CD14-positive monocyte (primary cell): Measurements from ENCODE around the gene CDIP1. TPM values are rescaled to one million over a fixed set of nuclear protein-coding genes. Genes with fewer than 3 reads are reported as not detected.

Experiments used
- DNase-seq, 3 donors: peaks; one replicate each; pipeline ENCODE4 v3.0.0-alpha.2; 2011 to 2022
- H2AFZ ChIP-seq: 2 replicates; pipeline ENCODE4 v1.6.0; 2012; ENCODE audit warnings: mild to moderate bottlenecking, low read depth, low read length, inconsistent platforms; ENCODE audit not compliant: insufficient read depth, poor library complexity, severe bottlenecking
- H3K27ac ChIP-seq, 2 donors: 1 replicate in 1 of 2; 2 replicates in 1 of 2; pipeline ENCODE4 v1.5.1; 2012 to 2013; ENCODE audit warnings: low read length in 2 of 2, control low read depth in 1 of 2, inconsistent platforms in 1 of 2, low read depth in 1 of 2, mild to moderate bottlenecking in 1 of 2
- H3K27me3 ChIP-seq, 2 donors: one replicate each; pipeline versions ENCODE4 v1.6.0 to v1.6.1; 2011 to 2013; ENCODE audit warnings: low read length in 2 of 2; ENCODE audit not compliant: control insufficient read depth in 2 of 2, insufficient read depth in 2 of 2
- H3K36me3 ChIP-seq, 2 donors: replicated peaks in 1 of 2; 1 replicate in 1 of 2; 2 replicates in 1 of 2; pipeline versions ENCODE4 v1.5.1 to v1.6.1; 2012 to 2013; ENCODE audit warnings: low read length in 2 of 2, control low read depth in 1 of 2, inconsistent platforms in 1 of 2, mild to moderate bottlenecking in 1 of 2; ENCODE audit not compliant: insufficient read depth in 2 of 2, control insufficient read depth in 1 of 2
- H3K4me1 ChIP-seq, 2 donors: 1 replicate in 1 of 2; 2 replicates in 1 of 2; pipeline versions ENCODE4 v1.5.1 to v1.6.1; 2012 to 2013; ENCODE audit warnings: low read length in 2 of 2, control low read depth in 1 of 2, inconsistent platforms in 1 of 2, mild to moderate bottlenecking in 1 of 2, moderate library complexity in 1 of 2; ENCODE audit not compliant: insufficient read depth in 2 of 2, control insufficient read depth in 1 of 2
- H3K4me2 ChIP-seq: replicated peaks from 2 replicates; pipeline ENCODE3; 2012; ENCODE audit warnings: low read length, moderate library complexity, mild to moderate bottlenecking; ENCODE audit not compliant: poor library complexity, severe bottlenecking; ENCODE audit errors: extremely low read depth
- H3K4me3 ChIP-seq, 3 experiments: fragments of 200-600 bp in 1 of 3; sonication (generic) in 1 of 3; replicated peaks in 1 of 3; 1 replicate in 2 of 3; 2 replicates in 1 of 3; pipeline ENCODE4 v1.5.1; 2011 to 2013; ENCODE audit warnings: low read length in 3 of 3, mild to moderate bottlenecking in 3 of 3, control low read depth in 2 of 3, low read depth in 2 of 3, inconsistent platforms in 1 of 3, moderate library complexity in 1 of 3
- H3K79me2 ChIP-seq: 2 replicates; pipeline ENCODE4 v1.6.0; 2012; ENCODE audit warnings: mild to moderate bottlenecking, control low read depth, inconsistent platforms, low read length, moderate library complexity; ENCODE audit not compliant: insufficient read depth
- H3K9ac ChIP-seq: 2 replicates; pipeline ENCODE4 v1.6.0; 2017; ENCODE audit warnings: low read length, mild to moderate bottlenecking; ENCODE audit not compliant: insufficient read depth, poor library complexity, severe bottlenecking
- H3K9me3 ChIP-seq, 2 donors: replicated peaks in 1 of 2; 1 replicate in 1 of 2; 2 replicates in 1 of 2; pipeline versions ENCODE4 v1.5.1 to v1.6.1; 2012 to 2013; ENCODE audit warnings: low read length in 2 of 2, control low read depth in 1 of 2; ENCODE audit not compliant: control insufficient read depth in 1 of 2, insufficient read depth in 1 of 2
- H4K20me1 ChIP-seq: 2 replicates; pipeline ENCODE4 v1.6.0; 2012; ENCODE audit warnings: mild to moderate bottlenecking, low read length, control low read depth, moderate library complexity; ENCODE audit not compliant: insufficient read depth
- H3K27ac Mint-ChIP-seq, 7 donors: one replicate each; pipeline ENCODE4 v1.8.0; 2020; ENCODE audit warnings: mild to moderate bottlenecking in 7 of 7, mixed read lengths in 7 of 7, moderate library complexity in 6 of 7, inconsistent platforms in 2 of 7
- H3K27me3 Mint-ChIP-seq, 3 donors: one replicate each; pipeline ENCODE4 v1.8.0; 2021 to 2022; ENCODE audit warnings: low read depth in 3 of 3, mild to moderate bottlenecking in 3 of 3, mixed read lengths in 3 of 3, moderate library complexity in 3 of 3, inconsistent platforms in 1 of 3
- H3K36me3 Mint-ChIP-seq, 2 donors: one replicate each; pipeline ENCODE4 v1.8.0; 2020; ENCODE audit warnings: mixed read lengths in 2 of 2, inconsistent platforms in 1 of 2, mild to moderate bottlenecking in 1 of 2
- H3K4me1 Mint-ChIP-seq: one replicate; pipeline ENCODE4 v1.8.0; 2020; ENCODE audit warnings: mild to moderate bottlenecking, mixed read lengths
- H3K4me3 Mint-ChIP-seq, 2 donors: one replicate each; pipeline ENCODE4 v1.8.0; 2020; ENCODE audit warnings: mild to moderate bottlenecking in 2 of 2, mixed read lengths in 2 of 2, moderate library complexity in 1 of 2
- H3K9me3 Mint-ChIP-seq, 7 donors: one replicate each; pipeline ENCODE4 v1.8.0; 2020 to 2022; ENCODE audit warnings: mixed read lengths in 7 of 7, mild to moderate bottlenecking in 6 of 7, moderate library complexity in 6 of 7, inconsistent platforms in 2 of 7
- CTCF ChIP-seq: fragments of 200-600 bp; IDR thresholded peaks from one replicate; pipeline ENCODE4 v1.8.0; 2022; ENCODE audit warnings: antibody characterized with exemption, mild to moderate bottlenecking
- WGBS: methylation state at CpG from one replicate; pipeline ENCODE4 v1.1.5; 2013; ENCODE audit warnings: missing lambda C conversion rate; ENCODE audit not compliant: insufficient coverage; 5-methylcytosine and 5-hydroxymethylcytosine counted together
- intact Hi-C, 2 donors: fragments of 100-400 bp; cut with micrococcal nuclease; formaldehyde crosslinking; loops; one replicate each; pipeline versions ENCODE4 v1.15.0 to v1.15.1; 2023
- polyA plus RNA-seq, 3 donors: library from polyadenylated mRNA; depleted of rRNA in 1 of 3; unstranded in 2 of 3; stranded (reverse) in 1 of 3; fragments of 300-500 nt in 2 of 3; fragments of >200 nt in 1 of 3; fragmentation: Illumina TruSeq in 2 of 3; gene quantifications; 1 replicate in 2 of 3; 2 replicates in 1 of 3; pipeline ENCODE4 v1.2.3, GENCODE V29; 2012 to 2021

CDIP1 gene
- polyA plus RNA-seq, 3 donors: 8.6 to 11.2 (median 10.8) TPM

GRCh38 chr16:4463522-4464163, 74.9 kb downstream of the CDIP1 start:
- Histone ChIP-seq H3K36me3 (peaks cover 47 to 72% of the 10 kb centered on the region in 2 donors), H3K4me1 (peaks cover 18 to 22% of the 10 kb centered on the region in 2 donors), H3K27ac (no peak overlapping the region), H3K27me3 (no peaks in the 10 kb centered on the region), H3K9ac (no peak overlapping the region), H3K9me3 (no peaks in the 10 kb centered on the region), H3K4me2 (no peak overlapping the region), H3K79me2 (no peaks in the 10 kb centered on the region), H2AFZ (no peak overlapping the region), H4K20me1 (no peaks in the 10 kb centered on the region), H3K4me3 (no peak overlapping the region)
- Mint-ChIP-seq H3K36me3 (peaks cover 53 to 73% of the 10 kb centered on the region in 2 donors), H3K9me3 (peaks cover 0 to 2% (median 0%) of the 10 kb centered on the region in 7 donors), H3K4me3 (no peak overlapping the region), H3K27me3 (peaks cover 0 to 2% (median 1%) of the 10 kb centered on the region in 3 donors), H3K4me1 (peaks cover 19% of the 10 kb centered on the region), H3K27ac (peak overlapping the region in 1 of 7 donors; percentile 42)
- no peak for DNase-seq
- intact Hi-C loops: no loop called here
- 98% methylated on average over 21 of the region's 22 CpGs for WGBS
- TF ChIP-seq CTCF: no peak

- no peak for DNase-seq
- no peak overlapping the region for H3K4me3 Mint-ChIP-seq
- Histone ChIP-seq H3K4me2 (no peak overlapping the region), H3K36me3 (peaks cover 43 to 62% of the 10 kb centered on the region in 2 donors), H2AFZ (no peak overlapping the region), H3K27me3 (no peaks in the 10 kb centered on the region), H3K79me2 (no peaks in the 10 kb centered on the region), H3K27ac (peak overlapping the region in 1 of 2 donors; percentile 20), H3K4me3 (no peak overlapping the region), H3K9me3 (no peaks in the 10 kb centered on the region), H4K20me1 (no peaks in the 10 kb centered on the region), H3K9ac (no peak overlapping the region), H3K4me1 (peaks cover 22 to 26% of the 10 kb centered on the region in 2 donors)
- intact Hi-C loops: no loop called here
- H3K27ac Mint-ChIP-seq: peak overlapping the region in 2 of 7 donors; percentile 10 to 68
- 93% methylated on average over 18 of the region's 27 CpGs for WGBS
- TF ChIP-seq CTCF: no peak
- peaks cover 0 to 2% (median 0%) of the 10 kb centered on the region in 7 donors for H3K9me3 Mint-ChIP-seq
- peaks cover 46 to 65% of the 10 kb centered on the region in 2 donors for H3K36me3 Mint-ChIP-seq
- H3K4me1 Mint-ChIP-seq: peaks cover 22% of the 10 kb centered on the region
- peaks cover 0 to 1% (median 0%) of the 10 kb centered on the region in 3 donors for H3K27me3 Mint-ChIP-seq
Measured at GRCh38 chr16:4461250-4462085, 77.1 kb downstream of the CDIP1 start.
